Measurements from ENCODE around the gene GALNT9.

Gene GALNT9

GRCh38 chr12:132357623-132358186 is 28.3 kb upstream of the GALNT9 start:
- TF ChIP-seq FOXK2 (IDR thresholded peaks at IDR 0.05), result no peak
- TF ChIP-seq ZNF384 (IDR thresholded peaks at IDR 0.05), result no peak
- no peak for TF ChIP-seq BHLHE40 (IDR thresholded peaks at IDR 0.05; ENCODE audit: borderline replicate concordance)
- TF ChIP-seq, protein P1, sequence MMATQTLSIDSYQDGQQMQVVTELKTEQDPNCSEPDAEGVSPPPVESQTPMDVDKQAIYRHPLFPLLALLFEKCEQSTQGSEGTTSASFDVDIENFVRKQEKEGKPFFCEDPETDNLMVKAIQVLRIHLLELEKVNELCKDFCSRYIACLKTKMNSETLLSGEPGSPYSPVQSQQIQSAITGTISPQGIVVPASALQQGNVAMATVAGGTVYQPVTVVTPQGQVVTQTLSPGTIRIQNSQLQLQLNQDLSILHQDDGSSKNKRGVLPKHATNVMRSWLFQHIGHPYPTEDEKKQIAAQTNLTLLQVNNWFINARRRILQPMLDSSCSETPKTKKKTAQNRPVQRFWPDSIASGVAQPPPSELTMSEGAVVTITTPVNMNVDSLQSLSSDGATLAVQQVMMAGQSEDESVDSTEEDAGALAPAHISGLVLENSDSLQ (IDR thresholded peaks at IDR 0.05), result no peak
- no peak for TF ChIP-seq NFRKB (IDR thresholded peaks at IDR 0.05)
- no peak for TF ChIP-seq ELF4 (IDR thresholded peaks at IDR 0.05)
- no peak for TF ChIP-seq L3MBTL2 (conservative IDR thresholded peaks at IDR 0.05)
- TF ChIP-seq TARDBP (IDR thresholded peaks at IDR 0.05), result no peak
- no peak for TF ChIP-seq HDGF (IDR thresholded peaks at IDR 0.05; ENCODE audit: borderline replicate concordance)
- TF ChIP-seq SP1 (IDR thresholded peaks at IDR 0.05), result no peak
- no peak for TF ChIP-seq LEF1 (IDR thresholded peaks at IDR 0.05; ENCODE audit: borderline replicate concordance)
- no peak for TF ChIP-seq SUZ12 (IDR thresholded peaks at IDR 0.05)
- no peak for TF ChIP-seq CTBP1 (IDR thresholded peaks at IDR 0.05; ENCODE audit: borderline replicate concordance)
- no peak for TF ChIP-seq FOXM1 (IDR thresholded peaks at IDR 0.05; ENCODE audit: borderline replicate concordance)
- TF ChIP-seq FOXA1 (IDR thresholded peaks at IDR 0.05), result no peak
- ChIA-PET POLR2A (no interaction called here), CTCF (no interaction called here)
- DNase-seq (ENCODE audit: extremely low spot score), result no peak

DNA sequence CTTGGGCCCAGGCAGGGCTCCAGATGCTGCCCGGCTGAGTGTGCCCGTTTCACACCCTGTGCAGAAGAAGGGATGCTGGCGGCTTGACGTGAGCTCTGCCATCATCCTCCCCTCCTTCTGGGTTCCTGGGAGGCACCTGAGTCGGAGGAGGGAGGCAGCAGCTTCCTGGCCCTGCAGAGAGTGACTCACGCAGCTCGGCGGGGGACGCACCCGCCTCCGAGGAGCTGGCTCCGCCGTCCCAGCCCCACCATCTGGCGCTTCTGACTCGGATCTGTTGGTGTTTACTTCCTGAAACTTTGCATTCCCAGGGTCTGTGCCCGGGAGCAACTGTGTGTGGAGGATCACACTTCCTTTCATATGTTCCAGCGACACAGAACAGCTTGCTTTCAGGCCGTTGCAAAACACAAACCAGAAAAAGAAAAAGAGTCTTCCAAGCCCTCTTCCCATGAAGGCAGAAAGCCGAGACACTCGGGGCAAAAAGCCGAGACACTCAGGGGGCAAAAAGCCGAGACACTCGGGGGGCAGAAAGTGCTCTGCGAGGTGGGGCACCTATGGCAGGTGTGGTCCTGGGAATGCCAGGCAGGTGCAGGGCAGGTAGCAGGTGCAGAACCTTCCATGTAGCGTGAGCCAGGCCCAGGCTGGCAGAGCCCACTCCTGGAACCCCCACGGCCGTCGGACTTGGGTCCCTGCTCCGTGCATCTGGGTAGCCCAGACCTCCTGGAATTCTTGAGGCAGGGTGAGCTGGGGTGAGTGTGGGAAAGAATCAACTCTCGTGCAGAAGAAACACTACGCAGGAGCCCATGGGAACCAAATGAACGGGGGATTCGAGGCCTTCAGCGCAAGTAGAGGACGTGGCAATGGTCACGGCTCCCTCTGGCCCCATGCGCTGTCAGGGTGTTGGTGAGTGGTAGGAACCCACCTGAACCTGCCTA is 27.6 kb upstream of the GALNT9 start:
- peak; percentile 40 for DNase-seq (ENCODE audit: extremely low spot score)
- CTCF ChIA-PET, result interaction anchor here (0.7 kb wide), 1 partner anchor 204 kb away, joined by 3 read pairs; no protein-coding TSS in a partner anchor
- POLR2A ChIA-PET, result no interaction called here
- TF ChIP-seq CTBP1 (IDR thresholded peaks at IDR 0.05; ENCODE audit: borderline replicate concordance) (no peak), FOXM1 (IDR thresholded peaks at IDR 0.05; ENCODE audit: borderline replicate concordance) (no peak), LEF1 (IDR thresholded peaks at IDR 0.05; ENCODE audit: borderline replicate concordance) (no peak), BHLHE40 (IDR thresholded peaks at IDR 0.05; ENCODE audit: borderline replicate concordance) (no peak), ZNF384 (IDR thresholded peaks at IDR 0.05) (no peak), FOXA1 (IDR thresholded peaks at IDR 0.05) (no peak), ARNT (IDR thresholded peaks at IDR 0.05) (no peak), ELF4 (IDR thresholded peaks at IDR 0.05) (no peak), SUZ12 (IDR thresholded peaks at IDR 0.05) (no peak), NFRKB (IDR thresholded peaks at IDR 0.05) (no peak)
- TF ChIP-seq, protein P1 (IDR thresholded peaks at IDR 0.05), result no peak

- POLR2A ChIA-PET, result no interaction called here
- no peak for TF ChIP-seq TARDBP (IDR thresholded peaks at IDR 0.05)
- no peak for TF ChIP-seq SUZ12 (IDR thresholded peaks at IDR 0.05)
- TF ChIP-seq CTBP1 (IDR thresholded peaks at IDR 0.05; ENCODE audit: borderline replicate concordance), result no peak
- no peak for TF ChIP-seq FOXA1 (IDR thresholded peaks at IDR 0.05)
- no peak for TF ChIP-seq BHLHE40 (IDR thresholded peaks at IDR 0.05; ENCODE audit: borderline replicate concordance)
- TF ChIP-seq SP1 (IDR thresholded peaks at IDR 0.05), result no peak
- TF ChIP-seq L3MBTL2 (conservative IDR thresholded peaks at IDR 0.05), result no peak
- no peak for TF ChIP-seq HDGF (IDR thresholded peaks at IDR 0.05; ENCODE audit: borderline replicate concordance)
- CTCF ChIA-PET, result interaction anchor here (0.7 kb wide), 1 partner anchor 205 kb away, joined by 3 read pairs; no protein-coding TSS in a partner anchor
- no peak for DNase-seq (ENCODE audit: extremely low spot score)
Observed at GRCh38 chr12:132355742-132356681, 26.6 kb upstream of the GALNT9 start.

- ChIA-PET POLR2A (no interaction called here), CTCF (no interaction called here)
- DNase-seq (ENCODE audit: extremely low spot score), result no peak
- no peak for TF ChIP-seq NFRKB (IDR thresholded peaks at IDR 0.05)
- TF ChIP-seq FOXA1 (IDR thresholded peaks at IDR 0.05), result no peak
- TF ChIP-seq L3MBTL2 (conservative IDR thresholded peaks at IDR 0.05), result no peak
- TF ChIP-seq ARNT (IDR thresholded peaks at IDR 0.05), result no peak
- no peak for TF ChIP-seq ELF4 (IDR thresholded peaks at IDR 0.05)
- no peak for TF ChIP-seq CTBP1 (IDR thresholded peaks at IDR 0.05; ENCODE audit: borderline replicate concordance)
- no peak for TF ChIP-seq FOXM1 (IDR thresholded peaks at IDR 0.05; ENCODE audit: borderline replicate concordance)
- no peak for TF ChIP-seq TARDBP (IDR thresholded peaks at IDR 0.05)
- TF ChIP-seq LEF1 (IDR thresholded peaks at IDR 0.05; ENCODE audit: borderline replicate concordance), result no peak
- TF ChIP-seq ZNF384 (IDR thresholded peaks at IDR 0.05), result no peak
- TF ChIP-seq HDGF (IDR thresholded peaks at IDR 0.05; ENCODE audit: borderline replicate concordance), result no peak
- no peak for TF ChIP-seq FOXK2 (IDR thresholded peaks at IDR 0.05)
- TF ChIP-seq, protein P1 (IDR thresholded peaks at IDR 0.05), result no peak
- TF ChIP-seq SUZ12 (IDR thresholded peaks at IDR 0.05), result no peak
Observed at GRCh38 chr12:132354982-132355680, 25.7 kb upstream of the GALNT9 start.

Measured in HEK293T (cell line).